ENCODE measurements around the gene AUTS2.

The AUTS2 gene

GRCh38 chr7:69625798-69626197, 27.5 kb downstream of the AUTS2 start:
- DNase-seq = no peak

GRCh38 chr7:69630292-69630691, 32.0 kb downstream of the AUTS2 start:
- DNase-seq = no peak

GRCh38 chr7:69631131-69631530, 32.9 kb downstream of the AUTS2 start:
- DNase-seq = no peak

- no peak for DNase-seq
Measured at GRCh38 chr7:69632280-69632679, 34.0 kb downstream of the AUTS2 start.

- no peak for DNase-seq
Measured at GRCh38 chr7:69633122-69633831, 35.0 kb downstream of the AUTS2 start.

GRCh38 chr7:69635555-69636185, 37.4 kb downstream of the AUTS2 start:
- no peak for DNase-seq

- no peak for DNase-seq
Measured at GRCh38 chr7:69638674-69639073, 40.4 kb downstream of the AUTS2 start.

GRCh38 chr7:69640216-69640615, 41.9 kb downstream of the AUTS2 start:
- DNase-seq = no peak

GRCh38 chr7:69640925-69641594, 42.8 kb downstream of the AUTS2 start:
- no peak for DNase-seq

GRCh38 chr7:69643265-69643664, 45.0 kb downstream of the AUTS2 start:
- DNase-seq = no peak

- no peak for DNase-seq
Measured at GRCh38 chr7:69643708-69644445, 45.6 kb downstream of the AUTS2 start.

- no peak for DNase-seq
Measured at GRCh38 chr7:69645683-69646082, 47.4 kb downstream of the AUTS2 start.

- no peak for DNase-seq
Measured at GRCh38 chr7:69651101-69651590, 52.9 kb downstream of the AUTS2 start.

- no peak for DNase-seq
Measured at GRCh38 chr7:69652947-69653701, 54.8 kb downstream of the AUTS2 start.

GRCh38 chr7:69653806-69654205, 55.5 kb downstream of the AUTS2 start:
- no peak for DNase-seq

GRCh38 chr7:69654381-69654780, 56.1 kb downstream of the AUTS2 start:
- DNase-seq = no peak

- no peak for DNase-seq
Measured at GRCh38 chr7:69654849-69655707, 56.8 kb downstream of the AUTS2 start.

GRCh38 chr7:69656077-69656476, 57.8 kb downstream of the AUTS2 start:
- DNase-seq = no peak

GRCh38 chr7:69656890-69657289, 58.6 kb downstream of the AUTS2 start:
- DNase-seq = no peak

GRCh38 chr7:69657331-69657730, 59.1 kb downstream of the AUTS2 start:
- DNase-seq = no peak

GRCh38 chr7:69657985-69658384, 59.7 kb downstream of the AUTS2 start:
- DNase-seq = no peak

- DNase-seq = no peak
Measured at GRCh38 chr7:69659983-69660382, 61.7 kb downstream of the AUTS2 start.

Measured in GF-D8 (cell line).